A673 (cell line): Measurements from ENCODE around the gene EFNA5.

ENCODE experiments used
- CTCF ChIP-seq: fragments of 300-800, 200-600 bp; sonication (generic); conservative IDR thresholded peaks from 2 replicates; pipeline ENCODE4 v1.5.1; 2017; ENCODE audit warnings: low read depth, mild to moderate bottlenecking, antibody characterized with exemption, low read length, moderate library complexity, mixed read lengths
- EZH2 ChIP-seq: fragments of 200-600 bp; sonication (generic); IDR thresholded peaks from 2 replicates; pipeline ENCODE4 v1.6.1; 2017; ENCODE audit warnings: borderline replicate concordance, low read depth, mild to moderate bottlenecking, mixed read lengths, antibody characterized with exemption, low read length; ENCODE audit not compliant: poor library complexity, severe bottlenecking

- TF ChIP-seq EZH2 (no peak), CTCF (no peak)
These were observed 4.6 kb downstream of the EFNA5 start for GRCh38 chr5:107666051-107666655.
